Endothelial cell of umbilical vein (primary cell): ENCODE measurements around the gene SAPCD2. TPM values are rescaled to one million over a fixed set of nuclear protein-coding genes. Genes with fewer than 3 reads are reported as not detected.

ENCODE experiments used
- BruUV-seq: library from RNA; stranded (reverse); fragments of 400-500 nt; replicated peaks from 2 replicates; lab custom pipeline; 2021; lab: Mats Ljungman, UMichigan
- CTCF ChIA-PET: fragments of 300-600, 350-600 bp; sonication (Branson Sonifier 250); formaldehyde crosslinking; loops from one replicate; lab custom pipeline; 2021; ENCODE audit warnings: antibody characterized with exemption, inconsistent platforms; lab: Charles Lee
- POLR2A ChIA-PET: fragments of 300-600, 350-600 bp; sonication (Branson Sonifier 250); formaldehyde crosslinking; loops from one replicate; lab custom pipeline; 2021; ENCODE audit warnings: antibody characterized with exemption, inconsistent platforms; lab: Charles Lee
- DNase-seq: peaks from one replicate; pipeline ENCODE4 v3.0.0-alpha.2; 2011; ENCODE audit warnings: low read depth, low spot score
- FAIRE-seq: peaks from 2 replicates; lab custom pipeline; 2011; peaks lifted over from hg19 to GRCh38; lab: Jason Lieb, UNC
- H2AFZ ChIP-seq: 2 replicates; pipeline ENCODE4 v1.6.0; 2012; ENCODE audit warnings: low read depth, low read length, control low read depth, inconsistent platforms
- H3K27ac ChIP-seq: 2 replicates; pipeline ENCODE4 v1.5.1; 2011; ENCODE audit warnings: low read depth, mild to moderate bottlenecking, control low read depth, low read length, moderate library complexity; ENCODE audit not compliant: insufficient read depth
- H3K27me3 ChIP-seq, 2 experiments: 2 replicates each; pipeline versions ENCODE4 v1.6.0 to v1.6.1; 2011; ENCODE audit warnings: low read length in 2 of 2, mixed read lengths in 1 of 2; ENCODE audit not compliant: control insufficient read depth in 2 of 2, insufficient read depth in 2 of 2
- H3K36me3 ChIP-seq, 2 experiments: 2 replicates in 1 of 2; 3 replicates in 1 of 2; pipeline ENCODE4 v1.5.1; 2011; ENCODE audit warnings: low read length in 2 of 2, mild to moderate bottlenecking in 1 of 2, moderate library complexity in 1 of 2; ENCODE audit not compliant: control insufficient read depth in 2 of 2, insufficient read depth in 2 of 2; ENCODE audit errors: extremely low read depth in 1 of 2
- H3K4me1 ChIP-seq: 3 replicates; pipeline ENCODE4 v1.5.1; 2011; ENCODE audit warnings: mild to moderate bottlenecking, low read length; ENCODE audit not compliant: control insufficient read depth, insufficient read depth; ENCODE audit errors: extremely low read depth
- H3K4me2 ChIP-seq: 2 replicates; pipeline ENCODE4 v1.6.1; 2011; ENCODE audit warnings: low read length, control low read depth, mixed read lengths; ENCODE audit not compliant: insufficient read depth
- H3K4me3 ChIP-seq, 3 experiments: fragments of 200-600 bp in 1 of 3; sonication (generic), shearing (Covaris generic) in 1 of 3; replicated peaks in 1 of 3; 2 replicates each; pipeline ENCODE4 v1.5.1; 2011 to 2016; ENCODE audit warnings: control low read depth in 3 of 3, low read length in 3 of 3, mild to moderate bottlenecking in 2 of 3, inconsistent platforms in 1 of 3, low read depth in 1 of 3, moderate library complexity in 1 of 3; ENCODE audit not compliant: insufficient read depth in 1 of 3
- H3K79me2 ChIP-seq: 2 replicates; pipeline ENCODE4 v1.6.0; 2012; ENCODE audit warnings: low read length, inconsistent platforms; ENCODE audit not compliant: control insufficient read depth, insufficient read depth
- H3K9ac ChIP-seq: replicated peaks from 2 replicates; pipeline ENCODE3; 2011; ENCODE audit warnings: low read length, control low read depth; ENCODE audit not compliant: insufficient read depth; ENCODE audit errors: extremely low read depth
- H3K9me1 ChIP-seq: replicated peaks from 3 replicates; pipeline ENCODE4 v1.6.0; 2011; ENCODE audit warnings: mild to moderate bottlenecking, low read length; ENCODE audit not compliant: control insufficient read depth, insufficient read depth; ENCODE audit errors: extremely low read depth
- H3K9me3 ChIP-seq: replicated peaks from 2 replicates; pipeline ENCODE4 v1.5.1; 2012; ENCODE audit warnings: low read length, inconsistent platforms; ENCODE audit not compliant: control insufficient read depth, insufficient read depth
- H4K20me1 ChIP-seq: replicated peaks from 2 replicates; pipeline ENCODE3; 2011; ENCODE audit warnings: mild to moderate bottlenecking, low read length; ENCODE audit not compliant: control insufficient read depth, insufficient read depth; ENCODE audit errors: extremely low read depth
- CTCF ChIP-seq, 2 donors: IDR thresholded peaks; 1 replicate in 1 of 2; 2 replicates in 1 of 2; pipeline ENCODE4 v1.5.1; 2011; ENCODE audit warnings: low read length in 2 of 2, mild to moderate bottlenecking in 2 of 2, moderate library complexity in 2 of 2, control low read depth in 1 of 2, inconsistent platforms in 1 of 2, low read depth in 1 of 2; ENCODE audit not compliant: insufficient read depth in 1 of 2; ENCODE audit errors: extremely low read depth in 1 of 2
- EZH2 ChIP-seq: IDR thresholded peaks from 2 replicates; pipeline ENCODE4 v1.6.1; 2012; ENCODE audit warnings: borderline replicate concordance, low read depth, mild to moderate bottlenecking, moderate library complexity, low read length, inconsistent platforms; ENCODE audit not compliant: severe bottlenecking
- FOS ChIP-seq: IDR thresholded peaks from 2 replicates; pipeline ENCODE4 v1.6.1; 2011; ENCODE audit warnings: mild to moderate bottlenecking, low read length, moderate library complexity, borderline replicate concordance; ENCODE audit not compliant: insufficient read depth
- GATA2 ChIP-seq: IDR thresholded peaks from 2 replicates; pipeline ENCODE4 v1.7.0; 2011; ENCODE audit warnings: low read depth, mild to moderate bottlenecking, moderate library complexity, mixed read lengths, low read length; ENCODE audit not compliant: insufficient read length, insufficient read depth
- JUN ChIP-seq: IDR thresholded peaks from 2 replicates; pipeline ENCODE4 v1.6.1; 2011; ENCODE audit warnings: borderline replicate concordance, low read depth; ENCODE audit not compliant: insufficient read length, insufficient read depth
- MAX ChIP-seq: IDR thresholded peaks from 2 replicates; pipeline ENCODE4 v1.6.1; 2011; ENCODE audit not compliant: insufficient read depth, insufficient read length
- MYC ChIP-seq: IDR thresholded peaks from one replicate; pipeline ENCODE4 v1.6.1; 2011; ENCODE audit warnings: mild to moderate bottlenecking, low read depth, low read length
- POLR2A ChIP-seq: IDR thresholded peaks from 2 replicates; pipeline ENCODE4 v1.6.1; 2012; ENCODE audit warnings: low read depth, mild to moderate bottlenecking, control low read depth, low read length
- POLR2AphosphoS5 ChIP-seq: IDR thresholded peaks from 2 replicates; pipeline ENCODE4 v1.6.1; 2012; ENCODE audit warnings: low read depth, mild to moderate bottlenecking, control low read depth, low read length, moderate library complexity; ENCODE audit not compliant: insufficient read depth
- dilution Hi-C: fragments of 300-500 bp; cut with MboI; formaldehyde crosslinking; loops from one replicate; pipeline ENCODE4 v1.15.0; 2019; ENCODE audit warnings: low sequenced_read_pairs; ENCODE audit not compliant: extremely low pct_ligation_motif_present
- intact Hi-C: fragments of 100-400 bp; cut with micrococcal nuclease; formaldehyde crosslinking; loops from one replicate; pipeline ENCODE4 v1.10.0; 2022
- polyA plus RNA-seq, 4 experiments: library from polyadenylated mRNA; depleted of rRNA in 3 of 4; stranded (reverse) in 3 of 4; unstranded in 1 of 4; fragments of >200 nt; gene quantifications; 2 replicates each; pipeline versions ENCODE4 v1.2.1 to v1.2.3, GENCODE V29; 2011 to 2012; ENCODE audit warnings: missing spikeins in 1 of 4
- total RNA-seq: library from RNA; stranded (reverse); gene quantifications from 2 replicates; pipeline ENCODE4 v1.2.3, GENCODE V29; 2021

The SAPCD2 gene
- total and polyA plus RNA-seq, 2 donors (not counting 3 experiments of a cell fraction or from before 2014, with no cell fraction given): 11.5 to 27.8 TPM

DNA sequence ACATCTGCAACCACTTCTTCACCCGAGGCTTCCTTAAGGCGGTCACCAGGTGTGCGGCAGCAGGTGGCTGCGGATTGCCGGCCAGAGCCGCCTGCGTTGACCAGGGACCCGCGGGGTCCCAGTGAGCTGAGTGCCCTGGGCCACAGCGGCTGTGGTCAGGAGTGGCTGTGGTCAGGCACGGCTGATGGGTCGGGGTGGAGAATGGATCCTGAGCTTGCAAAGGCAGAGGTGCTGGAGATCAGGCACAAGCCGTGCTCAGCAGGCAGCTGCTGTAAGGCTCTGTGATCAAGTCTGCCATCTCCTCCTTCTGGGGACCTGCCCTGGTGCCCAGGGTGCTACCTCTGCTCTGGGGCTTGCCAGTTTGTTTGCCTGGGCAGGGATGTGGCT lies 9.0 kb upstream of the SAPCD2 start:
- ChIA-PET POLR2A (no interaction called here), CTCF (no interaction called here)
- intact Hi-C loops: no loop called here
- no TSS peak for BruUV-seq
- H3K27ac ChIP-seq: no peak overlapping the region
- dilution Hi-C loops: no loop called here
- FAIRE-seq (no peak), DNase-seq (no peak)
- H3K4me3 ChIP-seq: no peak overlapping the region
- no peaks in the 10 kb centered on the region for H3K9me3 ChIP-seq
- no peaks in the 10 kb centered on the region for H4K20me1 ChIP-seq
- no peaks in the 10 kb centered on the region for H3K9me1 ChIP-seq
- no peak for TF ChIP-seq GATA2
- TF ChIP-seq POLR2AphosphoS5: no peak
- no peak for TF ChIP-seq POLR2A
- TF ChIP-seq EZH2: no peak
- TF ChIP-seq MYC: no peak
- no peak for TF ChIP-seq MAX
- no peak for TF ChIP-seq JUN
- no peak for TF ChIP-seq FOS
- no peak for TF ChIP-seq CTCF (IDR thresholded peaks at IDR 0.05; ENCODE audit: extremely low read depth in 1 of 2, insufficient read depth in 1 of 2, low read depth in 1 of 2, low read length in 2 of 2)
- H2AFZ ChIP-seq: no peak overlapping the region
- no peak overlapping the region for H3K9ac ChIP-seq
- H3K36me3 ChIP-seq: peaks cover 0 to 32% of the 10 kb centered on the region in 2 experiments
- peaks cover 16% of the 10 kb centered on the region for H3K4me1 ChIP-seq
- no peak overlapping the region for H3K4me2 ChIP-seq
- H3K27me3 ChIP-seq: no peaks in the 10 kb centered on the region
- H3K79me2 ChIP-seq: peaks cover 6% of the 10 kb centered on the region
